Mesothelial cell of epicardium (in vitro differentiated cells): ENCODE results near the gene FBXO48. TPM values are rescaled to one million over a fixed set of nuclear protein-coding genes. Genes with fewer than 3 reads are reported as not detected.

Source experiments
- DNase-seq, 2 experiments: peaks; one replicate each; pipeline ENCODE4 v3.0.0; 2021; ENCODE audit warnings: low spot score in 2 of 2; ENCODE audit not compliant: unreplicated experiment in 2 of 2
- H3K27ac Mint-ChIP-seq: 2 replicates; pipeline ENCODE4 v1.8.0; 2021; ENCODE audit warnings: mixed read lengths
- H3K27me3 Mint-ChIP-seq: 2 replicates; pipeline ENCODE4 v1.8.0; 2021; ENCODE audit warnings: low read depth, mixed read lengths
- H3K36me3 Mint-ChIP-seq: 2 replicates; pipeline ENCODE4 v1.8.0; 2021; ENCODE audit warnings: mixed read lengths
- H3K4me1 Mint-ChIP-seq: 2 replicates; pipeline ENCODE4 v1.8.0; 2021; ENCODE audit warnings: mixed read lengths
- H3K4me3 Mint-ChIP-seq: 2 replicates; pipeline ENCODE4 v1.8.0; 2021; ENCODE audit warnings: mild to moderate bottlenecking, moderate library complexity, mixed read lengths
- H3K9me3 Mint-ChIP-seq: 2 replicates; pipeline ENCODE4 v1.8.0; 2021; ENCODE audit warnings: mixed read lengths
- CTCF ChIP-seq: fragments of 200-600 bp; sonication (generic); IDR thresholded peaks from one replicate; pipeline ENCODE4 v1.5.0; 2021; ENCODE audit warnings: antibody characterized with exemption; ENCODE audit not compliant: unreplicated experiment
- total RNA-seq: library from RNA; stranded (reverse); gene quantifications from 3 replicates; pipeline ENCODE4 v1.2.1, GENCODE V29; 2021

Gene FBXO48
- total RNA-seq: 0.72 to 0.77 TPM (median 0.75 TPM) in 3 replicates

GRCh38 chr2:68467077-68467960 is at the start of gene FBXO48, which contains the start of gene APLF:
Gene FBXO48, minus strand, starts transcription at chr2:68467294. Its CDS starts 2,149 bp downstream, at chr2:68465145.
Gene APLF, plus strand, starts transcription at chr2:68467585. Its CDS starts 147 bp downstream, at chr2:68467732.
- no peak for TF ChIP-seq CTCF
- peak; percentile 93 to 97 for DNase-seq
- Mint-ChIP-seq H3K4me3 (peak within 1 kb of the TSS; percentile 98), H3K36me3 (no peaks in the 10 kb centered on the region), H3K27me3 (no peaks in the 10 kb centered on the region), H3K27ac (peak within 1 kb of the TSS; percentile 98), H3K4me1 (peaks cover 21% of the 10 kb centered on the region), H3K9me3 (no peaks in the 10 kb centered on the region)

DNA sequence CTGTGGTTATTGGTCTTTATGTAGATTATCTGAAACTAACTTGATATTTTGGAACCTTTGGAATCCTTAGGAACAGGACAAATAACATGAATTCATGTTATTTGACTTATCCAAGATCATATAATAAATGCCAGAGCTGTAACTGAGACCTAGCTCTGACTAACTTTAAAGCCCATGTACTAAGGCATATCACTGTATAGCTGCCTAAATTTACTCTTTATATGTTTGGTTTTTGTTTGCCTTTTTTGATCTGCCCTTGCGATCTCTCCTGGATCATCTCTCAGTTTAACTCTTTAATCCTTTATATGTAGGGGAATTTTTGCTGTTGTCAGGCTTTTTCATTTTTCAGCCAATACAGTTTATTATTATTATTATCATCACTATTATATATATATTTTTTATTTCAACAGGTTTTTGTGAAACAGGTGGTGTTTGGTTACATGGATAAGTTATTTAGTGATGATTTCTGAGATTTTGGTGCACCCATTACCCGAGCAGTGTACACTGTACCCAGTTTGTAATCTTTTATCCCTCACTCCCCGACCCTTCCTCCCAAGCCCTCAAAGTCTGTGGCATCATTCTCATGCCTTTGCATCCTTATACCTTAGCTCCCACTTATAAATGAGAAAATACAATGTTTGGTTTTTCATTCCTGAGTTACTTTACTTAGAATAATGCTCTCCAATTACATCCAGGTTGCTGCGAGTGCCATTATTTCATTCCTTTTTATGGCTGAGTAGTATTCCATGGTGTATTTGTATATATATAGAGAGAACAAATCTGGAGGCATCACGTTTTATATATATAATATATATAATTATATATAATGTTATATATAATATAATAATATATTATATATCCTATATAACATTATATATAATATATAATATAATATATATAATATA is 49.2 kb upstream of the FBXO48 start:
- H3K4me3 Mint-ChIP-seq: no peak overlapping the region
- H3K4me1 Mint-ChIP-seq: no peaks in the 10 kb centered on the region
- peaks cover 11% of the 10 kb centered on the region for H3K9me3 Mint-ChIP-seq
- peaks cover 8% of the 10 kb centered on the region for H3K36me3 Mint-ChIP-seq
- no peaks in the 10 kb centered on the region for H3K27me3 Mint-ChIP-seq
- no peak for DNase-seq
- H3K27ac Mint-ChIP-seq: no peak overlapping the region
- no peak for TF ChIP-seq CTCF

- Mint-ChIP-seq H3K4me3 (no peak overlapping the region), H3K36me3 (peaks cover 8% of the 10 kb centered on the region), H3K4me1 (no peaks in the 10 kb centered on the region), H3K9me3 (peaks cover 14% of the 10 kb centered on the region), H3K27me3 (no peaks in the 10 kb centered on the region), H3K27ac (no peak overlapping the region)
- TF ChIP-seq CTCF: no peak
- DNase-seq: no peak
Measured at GRCh38 chr2:68514316-68514929, 47.3 kb upstream of the FBXO48 start.

- Mint-ChIP-seq H3K27ac (no peak overlapping the region), H3K4me1 (no peaks in the 10 kb centered on the region), H3K4me3 (no peak overlapping the region), H3K36me3 (peaks cover 16% of the 10 kb centered on the region), H3K27me3 (no peaks in the 10 kb centered on the region), H3K9me3 (peaks cover 20% of the 10 kb centered on the region)
- TF ChIP-seq CTCF: no peak
- DNase-seq: no peak
Measured at GRCh38 chr2:68512966-68513365, 45.9 kb upstream of the FBXO48 start.

GRCh38 chr2:68512326-68512725 is 45.2 kb upstream of the FBXO48 start:
- Mint-ChIP-seq H3K27me3 (no peaks in the 10 kb centered on the region), H3K36me3 (peaks cover 16% of the 10 kb centered on the region), H3K9me3 (peaks cover 20% of the 10 kb centered on the region), H3K4me3 (no peak overlapping the region), H3K4me1 (no peaks in the 10 kb centered on the region), H3K27ac (no peak overlapping the region)
- DNase-seq: no peak
- TF ChIP-seq CTCF: no peak
